Brain microvascular endothelial cell (primary cell): Measurements from ENCODE around the gene NHLH1.

Experiments
- DNase-seq: peaks from one replicate; pipeline ENCODE4 v3.0.0-alpha.2; 2020
- H3K27ac ChIP-seq: fragments of 250-450 bp; sonication (Bioruptor Pico); 2 replicates; pipeline ENCODE4 v1.5.1; 2020; ENCODE audit warnings: mild to moderate bottlenecking, moderate library complexity
- H3K27me3 ChIP-seq: fragments of 250-450 bp; sonication (Bioruptor Pico); replicated peaks from 2 replicates; pipeline ENCODE4 v1.5.1; 2020; ENCODE audit warnings: mild to moderate bottlenecking
- H3K36me3 ChIP-seq: fragments of 250-450 bp; sonication (Bioruptor Pico); replicated peaks from 2 replicates; pipeline ENCODE4 v1.5.1; 2020; ENCODE audit warnings: mild to moderate bottlenecking
- H3K4me3 ChIP-seq: 2 replicates; pipeline ENCODE4 v1.5.1; 2011; ENCODE audit warnings: low read depth, mild to moderate bottlenecking, control low read depth, low read length, moderate library complexity
- CTCF ChIP-seq: IDR thresholded peaks from 2 replicates; pipeline ENCODE4 v1.5.1; 2011; ENCODE audit warnings: low read depth, mild to moderate bottlenecking, moderate library complexity, low read length, control low read depth, inconsistent platforms; ENCODE audit errors: missing control alignments
- in situ Hi-C: cut with HindIII; loops from 2 replicates; pipeline ENCODE4 v1.10.0; 2017; ENCODE audit warnings: low sequenced_read_pairs, low pct_ligation_motif_present

The NHLH1 gene

GRCh38 chr1:160351629-160352028, 15.2 kb upstream of the NHLH1 start:
- no peak for TF ChIP-seq CTCF
- in situ Hi-C loops = no loop called here
- Histone ChIP-seq H3K4me3 (no peak overlapping the region), H3K27me3 (no peaks in the 10 kb centered on the region), H3K27ac (no peak overlapping the region), H3K36me3 (peaks cover 83% of the 10 kb centered on the region)
- DNase-seq = no peak

- Histone ChIP-seq H3K27me3 (no peaks in the 10 kb centered on the region), H3K4me3 (no peak overlapping the region), H3K27ac (no peak overlapping the region), H3K36me3 (peaks cover 88% of the 10 kb centered on the region)
- no peak for TF ChIP-seq CTCF
- in situ Hi-C loops = no loop called here
- no peak for DNase-seq
Measured at GRCh38 chr1:160352555-160352954, 14.3 kb upstream of the NHLH1 start.

- TF ChIP-seq CTCF = no peak
- peak; percentile 14 for DNase-seq
- H3K36me3 ChIP-seq = peaks cover 91% of the 10 kb centered on the region
- no peak overlapping the region for H3K4me3 ChIP-seq
- no peak overlapping the region for H3K27ac ChIP-seq
- in situ Hi-C loops = no loop called here
- H3K27me3 ChIP-seq = no peaks in the 10 kb centered on the region
Measured at GRCh38 chr1:160353223-160353622, 13.6 kb upstream of the NHLH1 start.

- Histone ChIP-seq H3K27ac (no peak overlapping the region), H3K36me3 (peaks cover 87% of the 10 kb centered on the region), H3K27me3 (no peaks in the 10 kb centered on the region), H3K4me3 (no peak overlapping the region)
- in situ Hi-C loops = no loop called here
- peak; percentile 18 for DNase-seq
- peak; percentile 80 for TF ChIP-seq CTCF
Measured at GRCh38 chr1:160354388-160354985, 12.4 kb upstream of the NHLH1 start.

- DNase-seq = no peak
Measured at GRCh38 chr1:160357286-160358002, 9.4 kb upstream of the NHLH1 start.

More at GRCh38 chr1:160357286-160358002, 9.4 kb upstream of the NHLH1 start:
- Histone ChIP-seq H3K36me3 (peaks cover 71% of the 10 kb centered on the region), H3K27ac (no peak overlapping the region), H3K4me3 (no peak overlapping the region), H3K27me3 (no peaks in the 10 kb centered on the region)
- in situ Hi-C loops = no loop called here
- TF ChIP-seq CTCF = no peak
